ENCODE data around the gene GRB10. TPM values are rescaled to one million over a fixed set of nuclear protein-coding genes. Genes with fewer than 3 reads are reported as not detected.
"Not testable (repeated sequence)": the region's sequence is repeated elsewhere in the genome, so short reads cannot be mapped to it uniquely, and the experiment has no call there.

The GRB10 gene
- total and polyA plus RNA-seq, 2 of the 8 experiments (the other 6 are each of a cell fraction or from before 2014, with no cell fraction given), result 35.7 to 97.0 TPM

- H2BK12ac ChIP-seq (ENCODE audit: low read depth, low read length); H3K9ac ChIP-seq (replicated peaks in 1 of 4; ENCODE audit: extremely low read depth in 1 of 4, low read depth in 3 of 4, low read length in 3 of 4); H3K36me3 ChIP-seq (ENCODE audit: control insufficient read depth in 2 of 4, insufficient read depth in 4 of 4, low read length in 3 of 4); H3K23ac ChIP-seq (ENCODE audit: insufficient read length); H2AK5ac ChIP-seq (ENCODE audit: low read depth, low read length); H3K4me1 ChIP-seq (replicated peaks in 1 of 4; ENCODE audit: control insufficient read depth in 3 of 4, insufficient read depth in 4 of 4, low read length in 3 of 4); H3K56ac ChIP-seq (replicated peaks; ENCODE audit: insufficient read length, low read depth, low read length); H3K4me2 ChIP-seq (ENCODE audit: insufficient read depth in 1 of 2, low read depth in 2 of 2, low read length in 2 of 2); FAIRE-seq; H3K79me2 ChIP-seq (ENCODE audit: control insufficient read depth in 1 of 2, insufficient read depth in 2 of 2, low read length in 2 of 2); H3K14ac ChIP-seq (ENCODE audit: insufficient read length); H3K27ac ChIP-seq (ENCODE audit: low read depth, low read length); H3K4me3 ChIP-seq (ENCODE audit: extremely low read depth in 1 of 4, insufficient read depth in 2 of 4, low read depth in 3 of 4, low read length in 4 of 4); H2BK15ac ChIP-seq (ENCODE audit: low read length); H2AFZ ChIP-seq (ENCODE audit: low read length); H2BK5ac ChIP-seq (ENCODE audit: low read depth, low read length); H3K27me3 ChIP-seq (replicated peaks in 1 of 4; ENCODE audit: control insufficient read depth in 3 of 4, extremely low read depth in 1 of 4, insufficient read depth in 3 of 4, low read length in 3 of 4); POLR2A ChIA-PET (ENCODE audit: partially characterized antibody); H4K5ac ChIP-seq (ENCODE audit: insufficient read length, low read depth, low read length); H4K91ac ChIP-seq (replicated peaks; ENCODE audit: insufficient read length, low read length); H3K4ac ChIP-seq (replicated peaks; ENCODE audit: insufficient read length, low read depth, low read length); H3K79me1 ChIP-seq (ENCODE audit: low read depth, low read length); H4K8ac ChIP-seq (ENCODE audit: extremely low read depth, insufficient read depth, low read length); H3K23me2 ChIP-seq (ENCODE audit: low read depth, low read length); H2BK20ac ChIP-seq (ENCODE audit: low read length); H2BK120ac ChIP-seq (replicated peaks; ENCODE audit: low read depth, low read length); H4K20me1 ChIP-seq (replicated peaks in 1 of 2; ENCODE audit: control insufficient read depth in 1 of 2, insufficient read depth in 2 of 2, low read length in 2 of 2); DNase-seq (ENCODE audit: low read depth in 1 of 2, low spot score in 2 of 2); H3K18ac ChIP-seq (ENCODE audit: extremely low read depth, low read length): not testable (repeated sequence)
- H3K9me3 ChIP-seq (ENCODE audit: insufficient read depth in 2 of 2, low read depth in 1 of 2, low read length in 1 of 2), result peaks cover 8 to 14% of the 10 kb centered on the region in 2 experiments
- WGBS, 2 experiments (ENCODE audit: extremely low coverage in 1 of 2, insufficient coverage in 1 of 2, insufficient read length in 1 of 2, insufficient replicate concordance in 2 of 2, low coverage in 1 of 2, low lambda C conversion rate in 2 of 2, missing lambda C conversion rate in 1 of 2), result 88% methylated on average over 4 of the region's 4 CpGs; no CpG with 5 or more reads in 1 of the 2 experiments
- CTCF ChIA-PET (ENCODE audit: partially characterized antibody), result interaction anchor here (0.7 to 1.4 kb wide), 3 partner anchors 11 to 584 kb away, joined by 4 to 6 read pairs (median 5); no protein-coding TSS in a partner anchor
Measured at GRCh38 chr7:50578105-50578504, 204.6 kb downstream of the GRB10 start.

Measured in H1 (cell line).